Measurements from ENCODE around the gene PDE6D. TPM values are rescaled to one million over a fixed set of nuclear protein-coding genes. Genes with fewer than 3 reads are reported as not detected.

PDE6D gene
- total and polyA plus RNA-seq, 2 of the 13 experiments (the other 11 are each of a cell fraction or from before 2014, with no cell fraction given) = 14.1 to 23.2 TPM

GRCh38 chr2:231751042-231751815 lies 29.9 kb downstream of the PDE6D start (continued):
- TF ChIP-seq ZNF646 (CRISPR knock-in tag; IDR thresholded peaks at IDR 0.05) (no peak), MAFG (CRISPR knock-in tag; IDR thresholded peaks at IDR 0.05) (no peak), ZNF33A (CRISPR knock-in tag; IDR thresholded peaks at IDR 0.05; ENCODE audit: borderline replicate concordance) (no peak), NR2F2 (IDR thresholded peaks at IDR 0.05; ENCODE audit: borderline replicate concordance, low read depth) (no peak), ZNF121 (CRISPR knock-in tag; IDR thresholded peaks at IDR 0.05) (peak; percentile 86), ZNF569 (CRISPR knock-in tag; IDR thresholded peaks at IDR 0.05; ENCODE audit: borderline replicate concordance) (no peak), MAFF (IDR thresholded peaks at IDR 0.05; ENCODE audit: low read depth, low read length) (peak; percentile 87), PHF5A (CRISPR knock-in tag; IDR thresholded peaks at IDR 0.05; ENCODE audit: low read depth, unreplicated experiment) (no peak), ZBED4 (CRISPR knock-in tag; IDR thresholded peaks at IDR 0.05; ENCODE audit: borderline replicate concordance) (no peak), DMAP1 (CRISPR knock-in tag; IDR thresholded peaks at IDR 0.05) (no peak), MAFK (conservative IDR thresholded peaks at IDR 0.05 in 1 of 2, IDR thresholded peaks at IDR 0.05 in 1 of 2; ENCODE audit: low read length in 2 of 2) (peak; percentile 91 to 92), ADNP (CRISPR knock-in tag; IDR thresholded peaks at IDR 0.05) (no peak), FOXO1 (CRISPR knock-in tag; IDR thresholded peaks at IDR 0.05) (no peak), SPEN (CRISPR knock-in tag; IDR thresholded peaks at IDR 0.05; ENCODE audit: low read depth) (no peak), CREBL2 (CRISPR knock-in tag; IDR thresholded peaks at IDR 0.05; ENCODE audit: borderline replicate concordance) (no peak)
- TF ChIP-seq, protein P1, sequence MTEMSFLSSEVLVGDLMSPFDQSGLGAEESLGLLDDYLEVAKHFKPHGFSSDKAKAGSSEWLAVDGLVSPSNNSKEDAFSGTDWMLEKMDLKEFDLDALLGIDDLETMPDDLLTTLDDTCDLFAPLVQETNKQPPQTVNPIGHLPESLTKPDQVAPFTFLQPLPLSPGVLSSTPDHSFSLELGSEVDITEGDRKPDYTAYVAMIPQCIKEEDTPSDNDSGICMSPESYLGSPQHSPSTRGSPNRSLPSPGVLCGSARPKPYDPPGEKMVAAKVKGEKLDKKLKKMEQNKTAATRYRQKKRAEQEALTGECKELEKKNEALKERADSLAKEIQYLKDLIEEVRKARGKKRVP (CRISPR knock-in tag; IDR thresholded peaks at IDR 0.05) = no peak
